ENCODE results near the gene CES4A.

The CES4A gene

GRCh38 chr16:66976746-66977145 lies 11.6 kb upstream of the CES4A start:
- no peak for TF ChIP-seq CTCF (IDR thresholded peaks at IDR 0.05; ENCODE audit: low read depth, low read length, missing control alignments)
- H3K4me3 ChIP-seq (ENCODE audit: low read depth, low read length): no peak overlapping the region
- no peak for DNase-seq (ENCODE audit: low read depth)

- DNase-seq (ENCODE audit: low read depth): no peak
- TF ChIP-seq CTCF (IDR thresholded peaks at IDR 0.05; ENCODE audit: low read depth, low read length, missing control alignments): peak; percentile 98
- H3K4me3 ChIP-seq (ENCODE audit: low read depth, low read length): no peak overlapping the region
These were observed 10.9 kb upstream of the CES4A start for GRCh38 chr16:66977341-66978113.

- TF ChIP-seq CTCF (IDR thresholded peaks at IDR 0.05; ENCODE audit: low read depth, low read length, missing control alignments): no peak
- DNase-seq (ENCODE audit: low read depth): no peak
- no peak overlapping the region for H3K4me3 ChIP-seq (ENCODE audit: low read depth, low read length)
These were observed 9.2 kb upstream of the CES4A start for GRCh38 chr16:66979011-66979717.

- no peak overlapping the region for H3K4me3 ChIP-seq (ENCODE audit: low read depth, low read length)
These were observed 5.4 kb upstream of the CES4A start for GRCh38 chr16:66983033-66983432.

GRCh38 chr16:66984892-66985311 lies 3.5 kb upstream of the CES4A start:
- no peak for TF ChIP-seq CTCF (IDR thresholded peaks at IDR 0.05; ENCODE audit: low read depth, low read length, missing control alignments)
- no peak overlapping the region for H3K4me3 ChIP-seq (ENCODE audit: low read depth, low read length)
- DNase-seq (ENCODE audit: low read depth): no peak

More at GRCh38 chr16:66983033-66983432, 5.4 kb upstream of the CES4A start:
- TF ChIP-seq CTCF (IDR thresholded peaks at IDR 0.05; ENCODE audit: low read depth, low read length, missing control alignments): no peak
- DNase-seq (ENCODE audit: low read depth): no peak

GRCh38 chr16:66986559-66986958 lies 1.8 kb upstream of the CES4A start:
- no peak for DNase-seq (ENCODE audit: low read depth)
- no peak overlapping the region for H3K4me3 ChIP-seq (ENCODE audit: low read depth, low read length)
- TF ChIP-seq CTCF (IDR thresholded peaks at IDR 0.05; ENCODE audit: low read depth, low read length, missing control alignments): no peak

All from GM12864 (cell line).